Right cardiac atrium (tissue), 5 donors: Measurements from ENCODE around the gene SEC16A. TPM values are rescaled to one million over a fixed set of nuclear protein-coding genes. Genes with fewer than 3 reads are reported as not detected.

Experiments
- ATAC-seq, 2 donors: fragments of 200-7000 bp; cut with Tn5 transposase; one replicate each; pipeline versions ENCODE4 v1.8.0 to v1.9.1; 2020; ENCODE audit warnings: moderate library complexity in 2 of 2, mild to moderate bottlenecking in 1 of 2
- DNase-seq, 3 donors: peaks; one replicate each; pipeline ENCODE4 v3.0.0-alpha.2; 2020
- H3K27ac ChIP-seq: one replicate; pipeline ENCODE4 v1.5.1; 2013; ENCODE audit warnings: mild to moderate bottlenecking, low read length, control low read depth, moderate library complexity
- H3K27me3 ChIP-seq: one replicate; pipeline ENCODE4 v1.6.1; 2013; ENCODE audit not compliant: control insufficient read depth, insufficient read depth
- H3K4me1 ChIP-seq: one replicate; pipeline ENCODE4 v1.6.1; 2013; ENCODE audit warnings: low read length; ENCODE audit not compliant: control insufficient read depth, insufficient read depth
- H3K4me3 ChIP-seq: one replicate; pipeline ENCODE4 v1.5.1; 2013; ENCODE audit warnings: low read length, control low read depth
- H3K9me3 ChIP-seq: one replicate; pipeline ENCODE4 v1.6.1; 2013; ENCODE audit warnings: low read length; ENCODE audit not compliant: control insufficient read depth
- WGBS: extraction: QIAGEN DNeasy Blood & Tissue Kit; methylation state at CpG from one replicate; pipeline ENCODE4 v1.1.7; 2013; 5-methylcytosine and 5-hydroxymethylcytosine counted together
- intact Hi-C, 4 donors: fragments of 100-400 bp; cut with DNase I; formaldehyde crosslinking; loops; one replicate each; pipeline versions ENCODE4 v1.11.0 to v1.14.0; 2022 to 2023
- polyA plus RNA-seq: library from polyadenylated mRNA; stranded (reverse); fragments of 200-250 nt; gene quantifications from one replicate; pipeline ENCODE4 v1.2.3, GENCODE V29; 2013
- total RNA-seq, 4 donors: library from RNA; stranded (reverse); fragmentation: NEBNext Ultra II Directional; extraction: Animal tissue kit (Norgen Biotek cat#: 25700); gene quantifications; one replicate each; pipeline ENCODE4 v1.2.1, GENCODE V29; 2021
- donor health status: healthy with polysubstance abuse.
- donor health status: DM: no; HTN: yes; CAD: no.
- donor health status: DM: no; HTN: no; CAD: no.
- donor health status: DM: no; HTN: yes; CAD: no; lungs with severe emphysema.
- donor health status: DM: yes; HTN: yes; CAD: no.

The SEC16A gene
- total and polyA plus RNA-seq, 5 donors, result 23.1 to 35.3 (median 26.4) TPM

GRCh38 chr9:136456258-136456657 lies 26.6 kb downstream of the SEC16A start:
- no peaks in the 10 kb centered on the region for H3K27me3 ChIP-seq
- intact Hi-C loops, result no loop called here
- H3K4me1 ChIP-seq, result no peaks in the 10 kb centered on the region
- no peak for ATAC-seq
- peak in 2 of 3 donors; percentile 24 to 38 for DNase-seq
- no peak overlapping the region for H3K27ac ChIP-seq
- H3K9me3 ChIP-seq, result no peaks in the 10 kb centered on the region
- H3K4me3 ChIP-seq, result no peak overlapping the region
- WGBS, result 82% methylated on average over 9 of the region's 9 CpGs

- WGBS, result 91% methylated on average over 43 of the region's 43 CpGs
- Histone ChIP-seq H3K4me1 (no peaks in the 10 kb centered on the region), H3K4me3 (no peak overlapping the region), H3K9me3 (no peaks in the 10 kb centered on the region), H3K27me3 (no peaks in the 10 kb centered on the region), H3K27ac (no peak overlapping the region)
- DNase-seq (peak in 2 of 3 donors; percentile 46 to 67), ATAC-seq (no peak)
- intact Hi-C loops, result no loop called here
Observed at GRCh38 chr9:136455043-136456002, 27.5 kb downstream of the SEC16A start.

GRCh38 chr9:136454026-136454796 lies 28.6 kb downstream of the SEC16A start:
- Histone ChIP-seq H3K4me3 (no peak overlapping the region), H3K4me1 (no peaks in the 10 kb centered on the region), H3K27ac (no peak overlapping the region), H3K9me3 (no peaks in the 10 kb centered on the region), H3K27me3 (no peaks in the 10 kb centered on the region)
- 86% methylated on average over 25 of the region's 25 CpGs for WGBS
- ATAC-seq, result no peak
- intact Hi-C loops, result no loop called here
- DNase-seq, result peak in 2 of 3 donors; percentile 39 to 56

GRCh38 chr9:136453326-136453725 lies 29.5 kb downstream of the SEC16A start:
- Histone ChIP-seq H3K9me3 (no peaks in the 10 kb centered on the region), H3K27ac (no peak overlapping the region), H3K4me3 (no peak overlapping the region), H3K27me3 (no peaks in the 10 kb centered on the region), H3K4me1 (no peaks in the 10 kb centered on the region)
- no peak for ATAC-seq
- WGBS, result 91% methylated on average over 11 of the region's 11 CpGs
- intact Hi-C loops, result no loop called here
- peak in 1 of 3 donors; percentile 33 for DNase-seq

GRCh38 chr9:136451221-136451877 lies 31.5 kb downstream of the SEC16A start:
- intact Hi-C loops, result no loop called here
- H3K27me3 ChIP-seq, result no peaks in the 10 kb centered on the region
- H3K4me3 ChIP-seq, result no peak overlapping the region
- 87% methylated on average over 26 of the region's 26 CpGs for WGBS
- no peaks in the 10 kb centered on the region for H3K4me1 ChIP-seq
- no peaks in the 10 kb centered on the region for H3K9me3 ChIP-seq
- H3K27ac ChIP-seq, result no peak overlapping the region
- DNase-seq (peak in 2 of 3 donors; percentile 19 to 46), ATAC-seq (no peak)

GRCh38 chr9:136448655-136449054 lies 34.2 kb downstream of the SEC16A start:
- H3K9me3 ChIP-seq, result no peaks in the 10 kb centered on the region
- intact Hi-C loops, result no loop called here
- H3K4me1 ChIP-seq, result no peaks in the 10 kb centered on the region
- H3K27me3 ChIP-seq, result no peaks in the 10 kb centered on the region
- no peak overlapping the region for H3K27ac ChIP-seq
- no peak for DNase-seq
- no peak overlapping the region for H3K4me3 ChIP-seq
- ATAC-seq, result no peak
- 90% methylated on average over 3 of the region's 3 CpGs for WGBS

DNA sequence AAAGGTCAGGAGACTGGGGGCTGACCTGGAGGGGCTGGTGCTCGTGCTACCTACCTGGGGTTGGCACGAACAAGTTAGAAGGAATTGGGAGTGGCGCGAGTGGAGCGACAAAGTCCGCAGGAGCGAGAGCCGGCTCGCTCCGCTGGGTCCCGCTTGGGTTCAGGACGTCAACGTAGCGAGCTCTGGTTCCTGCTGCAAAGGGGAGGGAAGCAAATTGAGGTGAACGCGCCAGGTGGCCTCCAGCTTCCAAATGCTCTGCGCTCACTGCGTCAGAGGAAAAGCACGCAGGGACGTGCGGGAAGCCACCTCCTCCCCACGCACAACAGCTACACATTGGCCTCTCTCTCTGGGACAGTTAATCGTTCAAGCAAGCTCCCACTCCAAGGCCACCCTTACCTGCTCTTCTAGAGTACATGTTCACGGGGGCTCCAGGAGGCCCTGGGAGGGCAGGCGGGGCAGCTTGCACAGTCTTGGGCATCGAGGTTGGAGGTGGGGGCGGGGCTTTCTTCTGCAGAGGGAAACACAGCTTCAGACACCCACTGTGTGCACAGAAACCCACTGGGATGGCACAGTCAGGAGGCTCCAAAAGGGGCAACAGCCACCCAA lies 35.6 kb downstream of the SEC16A start:
- Histone ChIP-seq H3K4me3 (no peak overlapping the region), H3K27me3 (no peaks in the 10 kb centered on the region), H3K4me1 (no peaks in the 10 kb centered on the region), H3K27ac (no peak overlapping the region), H3K9me3 (no peaks in the 10 kb centered on the region)
- peak in 1 of 3 donors; percentile 26 for DNase-seq
- 94% methylated on average over 27 of the region's 27 CpGs for WGBS
- ATAC-seq, result no peak
- intact Hi-C loops, result no loop called here

DNA sequence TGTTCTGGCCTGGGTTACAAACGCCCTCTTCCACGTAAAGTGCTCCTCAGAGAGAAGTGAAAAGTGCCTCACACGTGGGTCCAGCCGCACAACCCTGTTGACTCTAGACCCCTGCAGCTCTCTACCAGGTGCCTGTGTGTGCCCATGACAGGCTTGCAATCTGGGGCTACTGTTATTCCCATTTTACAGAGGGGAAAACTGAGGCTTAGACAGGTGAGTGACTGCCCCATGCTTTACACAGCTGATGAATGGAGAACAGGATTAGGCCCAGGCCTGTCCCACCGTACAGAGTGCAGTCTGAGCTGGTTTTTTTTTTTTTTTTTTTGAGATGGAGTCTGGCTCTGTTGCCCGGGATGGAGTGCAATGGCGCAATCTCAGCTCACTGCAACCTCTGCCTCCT lies 37.0 kb downstream of the SEC16A start:
- no peak for ATAC-seq
- Histone ChIP-seq H3K27ac (no peak overlapping the region), H3K4me1 (no peaks in the 10 kb centered on the region), H3K4me3 (no peak overlapping the region), H3K27me3 (no peaks in the 10 kb centered on the region), H3K9me3 (no peaks in the 10 kb centered on the region)
- DNase-seq, result no peak
- WGBS, result 92% methylated on average over 7 of the region's 7 CpGs
- intact Hi-C loops, result no loop called here

DNA sequence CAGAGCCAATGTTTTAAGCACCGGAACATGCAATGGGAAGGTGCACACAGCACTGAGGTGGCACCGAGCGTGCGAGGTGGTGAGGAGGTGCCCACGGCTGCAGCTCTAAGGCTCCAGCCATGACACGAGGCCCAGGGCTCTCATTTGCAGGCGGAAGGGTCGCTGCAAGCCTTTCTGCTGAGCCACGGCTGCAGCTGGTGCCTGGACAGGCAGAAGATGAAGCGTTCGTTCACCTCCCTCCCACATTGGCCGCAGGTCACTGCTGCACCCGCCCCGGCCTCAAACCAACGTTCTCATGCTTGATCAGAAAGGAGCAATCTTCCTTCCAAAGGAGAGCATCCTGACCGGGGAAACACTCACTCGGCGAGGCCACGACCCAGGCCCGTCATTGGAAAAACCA lies 38.7 kb downstream of the SEC16A start:
- Histone ChIP-seq H3K27ac (no peak overlapping the region), H3K4me1 (no peaks in the 10 kb centered on the region), H3K4me3 (no peak overlapping the region), H3K27me3 (no peaks in the 10 kb centered on the region), H3K9me3 (no peaks in the 10 kb centered on the region)
- DNase-seq, result peak in 1 of 3 donors; percentile 41
- no peak for ATAC-seq
- intact Hi-C loops, result no loop called here
- WGBS, result 91% methylated on average over 20 of the region's 20 CpGs

DNA sequence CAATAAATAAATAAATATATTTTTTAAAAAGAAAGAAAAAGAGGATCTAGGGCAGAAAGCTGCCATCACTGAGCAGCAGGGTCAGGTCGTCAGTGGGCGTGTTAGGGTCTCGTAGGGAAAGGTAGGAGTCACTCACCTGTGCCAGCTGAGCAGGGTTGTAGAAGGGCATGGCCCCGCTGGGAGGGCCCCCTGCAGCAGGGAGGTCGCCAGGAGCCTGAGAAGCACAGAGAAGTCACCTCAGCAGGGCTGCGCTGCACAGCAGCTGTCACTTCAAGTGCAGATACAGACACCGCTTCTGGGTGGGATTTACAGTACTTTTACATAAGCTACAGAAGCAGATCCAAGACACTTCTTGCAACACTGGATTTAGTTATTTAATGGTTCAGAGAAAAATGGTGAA lies 39.2 kb downstream of the SEC16A start:
- no peak for ATAC-seq
- Histone ChIP-seq H3K4me3 (no peak overlapping the region), H3K9me3 (no peaks in the 10 kb centered on the region), H3K27me3 (no peaks in the 10 kb centered on the region), H3K27ac (no peak overlapping the region), H3K4me1 (no peaks in the 10 kb centered on the region)
- peak in 1 of 3 donors; percentile 31 for DNase-seq
- intact Hi-C loops, result no loop called here
- WGBS, result 94% methylated on average over 7 of the region's 7 CpGs
